Limb (tissue), 2 donors: ENCODE data around the gene NLGN3.
A peak's percentile ranks its signal among the peaks of the same experiment; 100 is the strongest.

Source experiments
- DNase-seq, 2 donors: peaks; one replicate each; pipeline ENCODE4 v3.0.0-alpha.2; 2016; ENCODE audit errors: extremely low spot score in 2 of 2

The NLGN3 gene

DNA sequence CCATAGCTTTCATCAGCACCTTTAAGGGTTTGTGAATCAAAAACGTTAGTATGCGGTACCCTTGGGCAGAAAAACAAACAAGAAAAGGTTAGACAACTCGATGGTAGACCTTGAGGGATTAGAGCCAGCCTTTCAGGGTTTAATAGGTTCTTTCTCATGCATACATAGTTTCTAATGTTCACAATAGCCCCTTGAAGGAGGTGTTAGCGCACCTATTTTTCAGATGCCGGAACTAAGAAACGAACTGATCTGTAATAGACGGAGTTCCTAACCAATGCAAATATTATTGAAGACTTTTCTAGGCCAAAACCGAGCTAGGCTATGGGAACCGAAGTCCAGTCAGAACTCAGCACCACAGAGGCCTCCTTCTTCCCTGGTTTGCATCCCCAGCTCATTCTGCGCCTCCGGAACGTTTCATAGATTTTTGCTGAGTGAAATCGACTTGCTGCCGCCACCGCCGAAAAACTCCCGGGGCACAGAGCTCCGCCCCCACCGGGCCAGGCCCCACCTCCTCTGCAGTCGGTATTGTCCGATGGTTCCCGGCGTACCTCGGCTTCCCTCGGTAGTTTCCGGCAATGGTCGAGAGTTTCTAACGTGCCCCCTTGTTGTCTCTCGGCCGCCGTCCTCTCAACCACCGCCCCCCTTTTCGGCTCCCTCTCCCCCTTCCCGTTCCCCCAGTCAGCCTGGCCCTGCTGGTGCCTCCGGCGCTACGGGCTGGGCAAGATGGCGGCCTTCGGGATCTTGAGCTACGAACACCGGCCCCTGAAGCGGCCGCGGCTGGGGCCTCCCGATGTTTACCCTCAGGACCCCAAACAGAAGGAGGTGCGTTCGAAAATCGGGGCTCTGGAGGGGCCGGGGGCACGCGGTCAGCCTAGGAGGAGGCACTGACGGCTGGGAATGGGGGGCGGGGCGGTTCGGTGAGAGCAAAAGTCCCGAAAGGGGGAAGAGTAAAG lies 26.3 kb upstream of the NLGN3 start, which contains the start of gene MED12:
Gene MED12 (plus strand): TSS at position 565 of the 953 bp plus-strand sequence. CDS start 159 bp downstream, at position 724.
- DNase-seq, result peak; percentile 74 to 89

DNA sequence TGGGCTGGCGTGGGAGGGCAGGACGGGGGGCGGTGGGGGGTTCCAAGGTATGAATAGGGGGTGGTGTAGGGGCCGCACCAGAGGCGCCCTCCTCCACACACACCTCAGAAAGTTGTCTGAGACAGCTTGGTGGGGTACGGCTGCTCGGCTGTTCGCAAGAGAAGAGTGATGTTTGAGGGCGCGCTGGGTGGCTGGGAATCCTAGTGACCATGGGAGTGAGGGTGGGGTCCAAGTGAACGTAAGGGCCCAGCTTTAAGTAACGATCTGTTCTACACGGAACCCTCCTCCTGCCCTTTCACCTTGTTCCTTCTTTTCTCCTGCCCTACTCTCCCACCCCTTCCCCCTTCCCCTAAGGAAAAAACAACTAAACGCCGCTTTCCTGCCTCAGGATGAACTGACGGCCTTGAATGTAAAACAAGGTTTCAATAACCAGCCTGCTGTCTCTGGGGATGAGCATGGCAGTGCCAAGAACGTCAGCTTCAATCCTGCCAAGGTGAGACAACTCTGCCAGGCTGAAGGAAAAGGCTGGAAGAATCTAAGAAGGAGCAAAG lies 25.6 kb upstream of the NLGN3 start:
- DNase-seq, result no peak

DNA sequence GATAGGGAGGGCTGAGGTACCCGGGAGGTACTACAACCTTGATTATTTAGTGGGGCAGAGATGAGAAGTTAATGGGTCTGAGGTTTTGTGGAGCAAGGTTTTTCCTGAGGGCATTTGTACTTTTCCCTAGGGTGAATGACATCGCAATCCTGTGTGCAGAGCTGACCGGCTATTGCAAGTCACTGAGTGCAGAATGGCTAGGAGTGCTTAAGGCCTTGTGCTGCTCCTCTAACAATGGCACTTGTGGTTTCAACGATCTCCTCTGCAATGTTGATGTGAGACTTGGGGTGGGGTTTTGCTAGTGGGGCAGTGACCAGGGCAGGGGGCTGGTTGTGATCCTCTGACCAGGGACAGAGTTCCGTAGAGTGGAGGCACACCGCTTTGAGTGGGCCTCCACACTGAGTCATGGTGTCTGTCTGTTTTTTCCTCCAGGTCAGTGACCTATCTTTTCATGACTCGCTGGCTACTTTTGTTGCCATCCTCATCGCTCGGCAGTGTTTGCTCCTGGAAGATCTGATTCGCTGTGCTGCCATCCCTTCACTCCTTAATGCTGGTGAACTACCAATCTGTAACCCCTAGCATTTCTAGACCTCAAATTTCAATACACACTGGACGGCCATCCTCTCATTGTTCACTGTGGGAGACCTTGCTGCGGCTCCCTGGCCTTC lies 16.3 kb upstream of the NLGN3 start:
- DNase-seq, result no peak

DNA sequence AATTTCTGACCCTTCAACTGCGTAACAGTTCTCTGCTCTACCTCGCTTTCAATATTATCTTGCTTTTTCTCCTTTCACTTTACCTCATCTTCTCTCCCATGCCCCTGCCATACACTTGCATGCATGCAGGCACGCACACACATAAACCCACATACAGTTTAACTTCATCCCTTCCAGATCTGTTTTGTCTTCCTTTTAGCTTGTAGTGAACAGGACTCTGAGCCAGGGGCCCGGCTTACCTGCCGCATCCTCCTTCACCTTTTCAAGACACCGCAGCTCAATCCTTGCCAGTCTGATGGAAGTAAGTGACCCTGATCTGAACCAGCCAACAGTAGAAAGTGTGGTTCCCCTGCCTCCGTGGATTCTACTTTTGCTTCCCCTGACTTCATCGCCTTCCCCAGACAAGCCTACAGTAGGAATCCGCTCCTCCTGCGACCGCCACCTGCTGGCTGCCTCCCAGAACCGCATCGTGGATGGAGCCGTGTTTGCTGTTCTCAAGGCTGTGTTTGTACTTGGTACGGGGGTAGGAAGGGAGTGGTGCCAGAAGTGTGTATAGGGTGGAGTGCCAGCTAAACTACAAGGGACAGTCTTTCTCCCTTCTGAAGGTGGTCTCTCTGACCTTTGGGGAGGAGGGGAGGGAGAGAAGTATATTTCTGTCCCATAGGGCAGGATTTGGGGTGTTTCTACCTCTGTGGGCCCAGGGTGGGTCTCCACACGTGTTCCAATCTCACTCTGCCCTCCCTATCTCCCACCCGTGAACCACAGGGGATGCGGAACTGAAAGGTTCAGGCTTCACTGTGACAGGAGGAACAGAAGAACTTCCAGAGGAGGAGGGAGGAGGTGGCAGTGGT lies 15.5 kb upstream of the NLGN3 start:
- peak; percentile 24 to 80 for DNase-seq

DNA sequence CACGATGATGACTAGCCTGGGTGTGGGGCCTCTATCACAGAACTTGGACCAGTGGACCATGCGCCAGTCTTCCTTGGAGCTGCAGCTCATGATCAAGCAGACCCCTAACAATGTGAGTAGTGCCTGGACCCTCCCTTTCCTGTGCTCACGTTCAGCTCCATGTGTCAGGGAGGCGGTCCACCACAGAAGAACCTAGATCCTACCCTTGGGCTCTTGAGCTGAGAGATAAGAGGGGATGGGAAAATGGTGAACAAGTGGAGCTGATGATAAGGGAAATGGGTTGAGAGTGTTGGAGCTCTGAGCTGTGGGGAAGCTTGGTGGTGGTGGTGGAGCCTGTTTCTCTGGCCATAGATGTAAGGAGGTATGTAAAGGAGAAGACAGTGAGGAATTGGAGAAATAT lies 13.1 kb upstream of the NLGN3 start:
- DNase-seq, result no peak

DNA sequence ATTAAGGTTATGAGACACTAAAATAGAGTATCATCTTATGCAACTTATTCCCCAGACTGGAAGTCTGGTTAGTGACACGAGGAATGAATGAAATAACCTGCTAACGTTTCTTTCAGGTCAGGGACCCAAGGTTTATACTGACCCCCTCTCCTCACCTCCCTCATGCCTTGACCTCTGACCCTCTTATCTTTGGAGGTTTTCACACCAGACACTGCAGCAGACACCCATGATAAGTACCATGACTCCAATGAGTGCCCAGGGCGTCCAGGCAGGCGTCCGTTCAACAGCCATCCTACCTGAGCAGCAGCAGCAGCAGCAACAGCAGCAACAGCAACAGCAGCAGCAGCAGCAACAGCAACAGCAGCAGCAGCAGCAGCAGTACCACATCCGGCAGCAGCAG lies 4.2 kb upstream of the NLGN3 start:
- DNase-seq, result no peak

DNA sequence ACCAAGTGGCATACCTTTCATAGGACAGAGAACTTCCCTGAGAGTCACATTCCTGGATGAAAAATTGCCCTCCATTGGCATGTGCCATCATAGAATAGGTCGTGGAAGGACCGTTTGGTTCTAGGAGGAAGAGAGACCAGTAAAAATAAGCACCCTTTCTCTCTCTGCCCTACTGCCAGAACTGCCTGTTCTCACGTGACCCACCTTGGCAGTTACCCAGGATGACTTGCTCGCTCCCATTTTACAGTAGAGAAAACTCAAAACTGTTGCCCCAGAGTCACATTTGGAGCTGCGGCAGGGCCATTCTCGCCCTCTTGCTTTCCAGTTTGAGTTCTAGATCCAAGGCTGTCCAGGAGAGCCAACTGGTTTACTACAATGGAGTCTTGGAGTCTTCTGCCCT lies 1.1 kb upstream of the NLGN3 start:
- no peak for DNase-seq

DNA sequence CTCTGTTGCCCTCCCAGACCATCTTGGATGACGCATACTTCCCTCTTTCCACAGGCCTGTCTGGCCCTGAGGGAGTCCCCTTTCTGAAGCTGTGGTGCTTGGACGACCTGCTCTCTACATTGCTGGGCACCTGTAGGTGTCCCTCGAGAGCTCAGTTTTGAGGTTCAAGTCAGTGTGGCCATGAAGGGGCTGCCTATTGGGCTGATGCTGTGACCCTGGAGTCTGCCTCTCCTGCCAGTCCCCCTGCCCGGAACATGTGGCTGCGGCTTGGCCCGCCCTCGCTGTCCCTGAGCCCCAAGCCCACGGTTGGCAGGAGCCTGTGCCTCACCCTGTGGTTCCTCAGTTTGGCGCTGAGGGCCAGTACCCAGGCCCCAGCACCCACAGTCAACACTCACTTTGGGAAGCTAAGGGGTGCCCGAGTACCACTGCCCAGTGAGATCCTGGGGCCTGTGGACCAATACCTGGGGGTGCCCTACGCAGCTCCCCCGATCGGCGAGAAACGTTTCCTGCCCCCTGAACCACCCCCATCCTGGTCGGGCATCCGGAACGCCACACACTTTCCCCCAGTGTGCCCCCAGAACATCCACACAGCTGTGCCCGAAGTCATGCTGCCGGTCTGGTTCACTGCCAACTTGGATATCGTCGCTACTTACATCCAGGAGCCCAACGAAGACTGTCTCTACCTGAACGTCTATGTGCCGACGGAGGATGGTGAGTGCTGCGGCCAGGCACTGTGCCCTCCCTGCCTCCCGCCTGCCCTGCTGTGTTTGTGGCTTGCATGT lies 3.0 kb downstream of the NLGN3 start:
- DNase-seq, result no peak

DNA sequence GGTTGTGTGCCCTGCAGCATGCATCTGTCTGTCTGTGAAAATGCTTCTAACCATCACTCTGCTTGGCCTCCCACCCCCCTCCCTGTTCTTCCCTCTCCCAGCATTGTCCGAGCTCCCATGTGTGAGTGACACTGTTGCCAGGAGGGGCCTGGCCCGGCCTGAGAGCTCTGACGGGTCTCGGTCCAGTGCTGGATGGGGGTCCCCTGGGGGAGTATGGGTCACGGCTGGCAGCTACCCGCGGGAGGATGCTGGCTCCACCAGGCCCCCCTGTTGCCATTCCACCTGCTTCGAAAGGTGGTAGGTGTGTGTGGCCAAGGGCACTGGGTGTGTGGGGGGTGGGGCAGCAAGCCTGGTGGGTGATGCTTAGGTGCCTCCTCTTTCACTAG lies 3.6 kb downstream of the NLGN3 start:
- no peak for DNase-seq

DNA sequence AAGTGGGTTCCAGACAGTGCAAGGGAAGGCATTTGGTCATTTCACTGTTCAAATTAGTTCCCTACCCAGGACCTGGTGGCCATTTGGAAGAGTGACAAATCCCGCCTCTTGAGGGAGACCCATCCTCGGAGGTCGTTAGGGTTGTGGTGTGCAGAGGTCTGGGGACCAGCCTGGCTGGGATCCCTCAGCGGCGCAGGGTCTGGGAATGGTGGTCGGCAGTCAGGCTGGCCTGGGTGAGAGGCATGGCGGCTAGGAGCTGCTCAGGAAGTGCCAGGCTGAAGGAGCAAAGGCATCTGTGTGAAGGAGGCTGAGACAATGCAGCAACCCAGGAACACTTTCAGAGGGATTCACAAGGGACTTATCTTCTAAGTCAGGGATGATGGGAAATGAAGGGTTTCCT lies 6.7 kb downstream of the NLGN3 start:
- no peak for DNase-seq

DNA sequence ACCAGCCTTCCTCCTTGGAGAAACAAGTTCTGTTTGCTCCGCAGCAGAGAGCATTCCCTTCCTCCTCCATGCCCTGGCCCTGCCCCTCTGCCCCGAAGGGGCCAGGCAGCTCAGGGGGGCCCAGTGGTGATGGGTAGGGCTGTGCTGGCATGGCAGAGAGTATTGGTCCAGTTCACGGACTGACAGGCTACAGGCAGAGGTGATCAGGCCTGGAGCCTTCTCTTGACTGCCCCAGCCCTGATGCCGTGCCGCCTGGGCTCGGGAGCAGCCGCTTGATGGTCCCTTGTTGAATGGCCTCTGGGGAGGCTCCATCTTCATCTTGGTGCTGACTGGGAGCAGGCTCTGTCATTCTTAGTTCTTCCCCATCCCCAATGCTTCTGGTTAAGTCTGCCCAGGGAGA lies 9.6 kb downstream of the NLGN3 start:
- no peak for DNase-seq

DNA sequence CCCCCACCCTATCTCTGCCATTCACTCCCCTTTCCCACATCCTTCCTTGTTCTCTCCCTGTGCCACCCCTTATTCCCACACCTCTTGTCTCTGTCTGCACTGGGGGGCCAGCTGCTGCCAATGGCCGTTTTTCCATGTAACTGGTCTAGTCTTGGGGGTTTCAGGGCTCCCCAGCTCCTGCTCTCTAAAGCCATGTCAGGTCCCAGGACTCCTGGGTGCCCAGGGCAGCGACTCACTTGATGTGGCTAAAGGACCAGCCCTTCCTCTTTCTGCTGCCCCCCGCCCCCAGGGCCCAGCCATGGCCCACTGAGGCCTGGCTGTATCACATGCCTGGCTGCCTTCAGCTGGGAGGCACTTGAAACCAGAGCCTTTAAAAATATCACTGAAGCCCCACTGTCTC lies 10.0 kb downstream of the NLGN3 start:
- DNase-seq, result no peak

DNA sequence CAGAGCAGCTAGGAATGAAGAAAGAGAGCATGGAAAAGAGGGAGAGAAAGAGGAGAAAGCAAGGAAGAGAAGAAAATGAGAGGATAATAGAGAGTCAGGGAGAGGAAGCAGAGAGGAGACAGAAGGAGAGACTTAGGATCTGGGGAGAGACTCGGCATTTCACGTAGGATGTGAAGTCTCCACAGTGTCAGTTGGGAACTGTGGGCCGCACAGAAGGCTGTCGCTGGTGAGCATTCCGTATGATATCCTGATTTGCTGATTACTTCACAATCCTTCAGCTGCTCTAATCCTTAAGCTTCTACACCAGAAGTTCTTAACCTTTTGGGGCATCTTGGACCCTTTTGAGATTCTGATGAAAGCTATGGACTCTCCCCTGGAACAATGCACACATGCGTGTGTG lies 14.0 kb downstream of the NLGN3 start:
- no peak for DNase-seq

DNA sequence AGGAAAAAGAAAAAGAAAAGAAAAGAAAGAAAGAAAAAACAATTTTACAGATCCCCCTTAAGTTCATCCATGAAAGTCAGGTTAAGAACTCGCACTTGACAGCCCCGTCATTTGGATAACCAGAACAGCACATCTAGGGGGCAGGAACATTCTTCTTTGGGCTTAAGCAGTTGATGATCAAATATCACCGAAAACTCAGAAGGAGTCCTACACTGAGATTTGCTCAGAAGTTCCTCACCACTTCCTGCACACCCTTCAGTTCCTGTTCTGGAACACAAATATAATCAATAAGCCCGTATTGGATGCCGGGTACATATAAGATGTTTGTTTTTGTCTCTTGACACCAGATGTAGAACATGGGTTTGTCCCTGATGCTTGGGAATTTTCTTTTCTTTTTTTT lies 14.7 kb downstream of the NLGN3 start:
- DNase-seq, result no peak

DNA sequence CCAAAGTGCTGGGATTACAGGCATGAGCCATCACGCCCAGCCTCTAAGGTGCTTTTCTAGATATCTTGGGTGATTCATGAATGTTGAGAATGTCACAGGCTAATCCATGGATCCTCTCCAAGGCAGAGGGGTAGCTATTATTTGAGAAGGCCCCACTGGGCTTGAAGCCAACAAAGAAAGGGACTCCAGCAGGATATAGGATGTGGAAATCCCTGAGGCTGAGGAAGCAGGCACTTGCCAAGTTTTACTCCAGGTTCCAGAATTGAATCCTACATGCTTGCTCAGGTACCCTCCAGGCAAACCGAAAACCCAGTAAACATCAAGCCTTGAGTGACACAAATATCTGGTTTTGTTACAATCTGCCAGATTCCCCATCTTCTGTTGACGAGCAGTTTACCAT lies 15.8 kb downstream of the NLGN3 start:
- DNase-seq, result no peak

DNA sequence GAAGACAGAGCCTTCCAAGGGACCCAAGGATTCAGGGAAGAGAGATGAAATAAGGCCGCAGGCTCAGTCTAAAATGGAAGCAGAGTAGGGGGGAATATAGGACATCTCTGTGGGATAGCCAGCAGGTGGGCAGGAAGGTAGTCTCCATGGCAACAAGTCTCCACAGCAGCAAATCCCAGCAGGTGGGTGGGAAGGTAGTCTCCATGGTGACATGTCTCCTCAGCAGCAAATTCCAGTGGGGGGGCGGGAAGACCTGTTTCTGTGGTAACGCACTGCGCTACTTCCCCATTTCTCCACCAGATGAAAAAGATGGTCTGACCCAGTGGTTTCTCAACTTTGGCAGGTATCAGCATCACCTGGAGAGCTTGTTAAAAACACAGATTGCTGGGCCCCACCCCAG lies 18.3 kb downstream of the NLGN3 start:
- DNase-seq, result no peak

DNA sequence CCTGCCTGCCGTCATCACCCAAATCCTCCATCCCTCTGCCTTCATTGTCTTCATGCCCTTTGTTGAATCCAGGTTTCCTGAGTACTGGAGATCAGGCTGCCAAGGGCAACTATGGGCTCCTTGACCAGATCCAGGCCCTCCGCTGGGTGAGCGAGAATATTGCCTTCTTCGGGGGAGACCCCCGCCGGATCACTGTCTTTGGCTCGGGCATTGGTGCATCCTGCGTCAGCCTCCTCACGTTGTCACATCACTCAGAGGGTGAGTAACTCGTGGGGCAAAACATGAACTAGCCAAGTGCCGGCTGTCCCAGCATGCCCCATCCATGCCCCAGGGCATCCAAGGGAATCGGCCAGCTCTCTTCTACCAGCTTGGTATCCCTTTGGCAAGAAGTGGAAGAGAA lies 19.4 kb downstream of the NLGN3 start:
- DNase-seq, result no peak

DNA sequence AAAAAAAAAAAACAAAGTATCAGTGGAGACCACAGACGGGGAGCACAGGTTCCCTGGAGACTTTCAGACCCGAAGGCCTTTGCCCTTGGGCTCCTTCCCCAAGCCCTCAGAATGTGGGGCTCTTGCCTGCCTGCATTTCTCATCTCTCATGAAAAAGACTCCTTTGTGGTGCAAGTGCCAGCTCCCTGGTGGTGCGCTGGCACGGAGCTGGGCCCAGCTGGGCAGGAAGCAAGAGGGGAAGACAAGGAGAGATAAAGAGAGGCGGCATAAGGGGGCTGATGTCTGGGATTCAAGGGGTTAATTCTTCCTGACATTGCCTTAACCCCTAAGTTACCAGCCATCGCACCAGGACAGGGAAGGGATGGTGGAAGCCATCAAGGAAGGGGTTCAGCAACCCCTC lies 21.8 kb downstream of the NLGN3 start:
- DNase-seq, result no peak

DNA sequence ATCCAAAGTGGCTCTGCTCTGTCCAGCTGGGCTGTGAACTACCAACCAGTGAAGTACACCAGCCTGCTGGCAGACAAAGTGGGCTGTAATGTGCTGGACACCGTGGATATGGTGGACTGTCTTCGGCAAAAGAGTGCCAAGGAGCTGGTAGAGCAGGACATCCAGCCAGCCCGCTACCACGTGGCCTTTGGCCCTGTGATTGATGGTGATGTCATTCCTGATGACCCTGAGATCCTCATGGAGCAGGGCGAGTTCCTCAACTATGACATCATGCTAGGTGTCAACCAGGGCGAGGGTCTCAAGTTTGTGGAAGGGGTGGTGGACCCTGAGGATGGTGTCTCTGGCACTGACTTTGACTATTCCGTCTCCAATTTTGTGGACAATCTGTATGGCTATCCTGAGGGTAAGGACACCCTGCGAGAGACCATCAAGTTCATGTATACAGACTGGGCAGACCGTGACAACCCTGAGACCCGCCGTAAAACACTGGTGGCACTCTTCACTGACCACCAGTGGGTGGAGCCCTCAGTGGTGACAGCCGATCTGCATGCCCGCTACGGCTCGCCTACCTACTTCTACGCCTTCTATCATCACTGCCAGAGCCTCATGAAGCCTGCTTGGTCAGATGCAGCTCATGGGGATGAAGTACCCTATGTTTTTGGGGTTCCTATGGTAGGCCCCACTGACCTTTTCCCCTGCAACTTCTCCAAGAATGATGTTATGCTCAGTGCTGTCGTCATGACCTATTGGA lies 22.6 kb downstream of the NLGN3 start:
- DNase-seq, result no peak

DNA sequence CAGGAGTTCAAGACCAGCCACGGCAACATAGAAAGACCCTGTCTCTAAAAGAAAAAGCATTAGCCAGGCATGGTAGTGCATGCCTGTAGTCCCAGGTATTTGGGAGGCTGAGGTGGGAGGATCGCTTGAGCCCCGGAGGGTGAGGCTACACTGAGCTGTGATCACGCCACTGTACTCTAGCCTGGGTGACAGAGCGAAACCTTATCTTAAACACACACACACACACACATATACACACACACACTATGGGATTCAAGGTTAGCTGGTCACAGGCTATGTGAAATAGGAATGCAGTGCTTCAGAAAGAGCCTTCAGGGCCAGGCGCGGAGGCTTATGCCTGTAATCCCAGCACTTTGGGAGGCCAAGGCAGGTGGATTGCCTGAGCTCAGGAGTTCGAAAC lies 23.5 kb downstream of the NLGN3 start:
- DNase-seq, result no peak
